HepG2 (cell line): ENCODE results near the gene GPER1. TPM values are rescaled to one million over a fixed set of nuclear protein-coding genes. Genes with fewer than 3 reads are reported as not detected.

Source experiments
- EP300 ChIP-seq, 3 experiments: sonication (generic) in 1 of 3; formaldehyde crosslinking in 1 of 3; IDR thresholded peaks; 2 replicates each; pipeline versions ENCODE4 v1.5.1 to v1.6.1; 2011 to 2020; ENCODE audit warnings: low read depth in 2 of 3, low read length in 2 of 3, borderline replicate concordance in 1 of 3, improper control_type of control experiment in 1 of 3, mild to moderate bottlenecking in 1 of 3, missing genetic modification reagents in 1 of 3, moderate library complexity in 1 of 3
- FOXC1 ChIP-seq: sonication (generic); formaldehyde crosslinking; IDR thresholded peaks from 2 replicates; pipeline ENCODE4 v1.8.0; 2022; ENCODE audit warnings: mild to moderate bottlenecking, missing genetic modification reagents, borderline replicate concordance
- MIER2 ChIP-seq: IDR thresholded peaks from 2 replicates; pipeline ENCODE4 v1.6.1; 2016; ENCODE audit warnings: missing biosample characterization, missing genetic modification reagents
- MXD1 ChIP-seq: sonication (generic); formaldehyde crosslinking; IDR thresholded peaks from 2 replicates; pipeline ENCODE4 v1.4.0; 2020; ENCODE audit warnings: mild to moderate bottlenecking, missing genetic modification reagents
- PATZ1 ChIP-seq: sonication (generic); formaldehyde crosslinking; IDR thresholded peaks from 2 replicates; pipeline ENCODE4 v1.4.0; 2020; ENCODE audit warnings: missing genetic modification reagents
- SP1 ChIP-seq, 2 experiments: fragments of 450-650 bp in 1 of 2; sonication (generic) in 1 of 2; formaldehyde crosslinking in 1 of 2; IDR thresholded peaks; 2 replicates each; pipeline versions ENCODE4 v1.4.0 to v1.6.1; 2016 to 2020; ENCODE audit warnings: missing genetic modification reagents in 1 of 2
- TERF1 ChIP-seq: sonication (generic); formaldehyde crosslinking; IDR thresholded peaks from 2 replicates; pipeline ENCODE4 v1.8.0; 2022; ENCODE audit warnings: mild to moderate bottlenecking, missing genetic modification reagents, moderate library complexity
- TRIM22 ChIP-seq: fragments of 450-650 bp; IDR thresholded peaks from 2 replicates; pipeline ENCODE4 v1.6.1; 2017
- polyA plus RNA-seq, 8 experiments: library from polyadenylated mRNA; depleted of rRNA in 3 of 8; stranded (reverse) in 7 of 8; unstranded in 1 of 8; fragments of >200 nt; fragmentation: Illumina TruSeq in 4 of 8; extraction: Trizol in 4 of 8; gene quantifications; 2 replicates each; pipeline versions ENCODE4 v1.2.1 to v1.2.3, GENCODE V29; 2011 to 2016; ENCODE audit warnings: low read depth in 4 of 8, missing spikeins in 1 of 8, mixed read lengths in 1 of 8; ENCODE audit not compliant: insufficient read depth in 1 of 8
- total RNA-seq, 5 experiments: library from RNA; depleted of rRNA; stranded (reverse); fragments of >200 nt; fragmentation: Illumina TruSeq; extraction: Trizol; gene quantifications; 2 replicates each; pipeline ENCODE4 v1.2.3, GENCODE V29; 2016; ENCODE audit warnings: low read depth in 1 of 5
- TF ChIP-seq, protein P1 (sequence below): sonication (generic); formaldehyde crosslinking; IDR thresholded peaks from 2 replicates; pipeline ENCODE4 v1.4.0; 2020; ENCODE audit warnings: missing genetic modification reagents
- TF ChIP-seq, protein P2 (sequence below): IDR thresholded peaks from 2 replicates; pipeline ENCODE4 v1.6.1; 2012; ENCODE audit warnings: low read depth, low read length, improper control_type of control experiment

The GPER1 gene
- total and polyA plus RNA-seq, 2 of the 13 experiments (the other 11 are each of a cell fraction or from before 2014, with no cell fraction given), result 12.7 to 19.7 TPM

DNA sequence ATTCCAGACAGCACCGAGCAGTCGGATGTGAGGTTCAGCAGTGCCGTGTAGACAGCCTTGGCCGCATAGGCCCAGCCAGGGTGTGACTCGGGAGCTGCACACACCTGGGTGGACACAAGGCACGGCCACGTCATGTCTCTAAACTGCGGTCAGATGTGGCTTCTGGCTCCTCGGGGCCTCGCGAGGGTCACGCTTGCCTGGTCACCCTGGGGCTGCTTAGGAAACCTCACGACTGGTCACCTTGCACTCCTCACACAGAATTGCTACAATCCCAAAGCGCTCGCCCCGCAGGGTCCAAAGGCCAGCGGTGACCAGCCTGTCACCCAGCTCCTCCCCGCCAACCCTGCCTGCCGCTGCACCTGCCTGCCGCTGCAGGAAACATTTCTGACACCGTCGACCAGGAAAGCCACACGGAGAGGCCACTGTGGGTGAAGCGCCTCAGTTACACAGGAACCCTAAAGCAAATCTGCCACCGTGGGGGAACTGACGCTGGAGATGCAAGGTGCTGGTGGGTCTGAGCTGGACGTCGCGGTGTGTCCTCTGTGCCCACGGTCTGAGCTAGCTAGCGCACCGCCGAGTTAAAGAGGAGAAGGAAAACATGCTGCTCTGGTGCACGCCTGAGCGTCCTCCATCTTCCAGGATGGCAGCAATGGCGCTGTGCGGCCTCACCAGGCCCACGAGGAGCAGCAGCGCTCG, 5.0 kb downstream of the GPER1 start (continued):
- TF ChIP-seq MIER2 (CRISPR knock-in tag) (no peak; the same call in 1 of the 2 replicates), FOXC1 (CRISPR knock-in tag) (peak; percentile 48), PATZ1 (CRISPR knock-in tag) (0 out of 2 replicates have a peak, but pooled peaks have one; percentile 49), EP300 (IDR thresholded peaks at IDR 0.05; ENCODE audit: low read depth in 2 of 2, low read length in 2 of 2) (no peak), EP300 (CRISPR knock-in tag; IDR thresholded peaks at IDR 0.05; ENCODE audit: borderline replicate concordance) (peak; percentile 35; the same call in 1 of the 2 replicates), SP1 (IDR thresholded peaks at IDR 0.05) (no peak), SP1 (CRISPR knock-in tag; IDR thresholded peaks at IDR 0.05) (no peak), MXD1 (CRISPR knock-in tag) (no peak; the same call in 1 of the 2 replicates), TERF1 (CRISPR knock-in tag) (no peak), TRIM22 (no peak)
- TF ChIP-seq, protein P1, sequence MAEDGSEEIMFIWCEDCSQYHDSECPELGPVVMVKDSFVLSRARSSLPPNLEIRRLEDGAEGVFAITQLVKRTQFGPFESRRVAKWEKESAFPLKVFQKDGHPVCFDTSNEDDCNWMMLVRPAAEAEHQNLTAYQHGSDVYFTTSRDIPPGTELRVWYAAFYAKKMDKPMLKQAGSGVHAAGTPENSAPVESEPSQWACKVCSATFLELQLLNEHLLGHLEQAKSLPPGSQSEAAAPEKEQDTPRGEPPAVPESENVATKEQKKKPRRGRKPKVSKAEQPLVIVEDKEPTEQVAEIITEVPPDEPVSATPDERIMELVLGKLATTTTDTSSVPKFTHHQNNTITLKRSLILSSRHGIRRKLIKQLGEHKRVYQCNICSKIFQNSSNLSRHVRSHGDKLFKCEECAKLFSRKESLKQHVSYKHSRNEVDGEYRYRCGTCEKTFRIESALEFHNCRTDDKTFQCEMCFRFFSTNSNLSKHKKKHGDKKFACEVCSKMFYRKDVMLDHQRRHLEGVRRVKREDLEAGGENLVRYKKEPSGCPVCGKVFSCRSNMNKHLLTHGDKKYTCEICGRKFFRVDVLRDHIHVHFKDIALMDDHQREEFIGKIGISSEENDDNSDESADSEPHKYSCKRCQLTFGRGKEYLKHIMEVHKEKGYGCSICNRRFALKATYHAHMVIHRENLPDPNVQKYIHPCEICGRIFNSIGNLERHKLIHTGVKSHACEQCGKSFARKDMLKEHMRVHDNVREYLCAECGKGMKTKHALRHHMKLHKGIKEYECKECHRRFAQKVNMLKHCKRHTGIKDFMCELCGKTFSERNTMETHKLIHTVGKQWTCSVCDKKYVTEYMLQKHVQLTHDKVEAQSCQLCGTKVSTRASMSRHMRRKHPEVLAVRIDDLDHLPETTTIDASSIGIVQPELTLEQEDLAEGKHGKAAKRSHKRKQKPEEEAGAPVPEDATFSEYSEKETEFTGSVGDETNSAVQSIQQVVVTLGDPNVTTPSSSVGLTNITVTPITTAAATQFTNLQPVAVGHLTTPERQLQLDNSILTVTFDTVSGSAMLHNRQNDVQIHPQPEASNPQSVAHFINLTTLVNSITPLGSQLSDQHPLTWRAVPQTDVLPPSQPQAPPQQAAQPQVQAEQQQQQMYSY (CRISPR knock-in tag), result no peak
- TF ChIP-seq, protein P2, sequence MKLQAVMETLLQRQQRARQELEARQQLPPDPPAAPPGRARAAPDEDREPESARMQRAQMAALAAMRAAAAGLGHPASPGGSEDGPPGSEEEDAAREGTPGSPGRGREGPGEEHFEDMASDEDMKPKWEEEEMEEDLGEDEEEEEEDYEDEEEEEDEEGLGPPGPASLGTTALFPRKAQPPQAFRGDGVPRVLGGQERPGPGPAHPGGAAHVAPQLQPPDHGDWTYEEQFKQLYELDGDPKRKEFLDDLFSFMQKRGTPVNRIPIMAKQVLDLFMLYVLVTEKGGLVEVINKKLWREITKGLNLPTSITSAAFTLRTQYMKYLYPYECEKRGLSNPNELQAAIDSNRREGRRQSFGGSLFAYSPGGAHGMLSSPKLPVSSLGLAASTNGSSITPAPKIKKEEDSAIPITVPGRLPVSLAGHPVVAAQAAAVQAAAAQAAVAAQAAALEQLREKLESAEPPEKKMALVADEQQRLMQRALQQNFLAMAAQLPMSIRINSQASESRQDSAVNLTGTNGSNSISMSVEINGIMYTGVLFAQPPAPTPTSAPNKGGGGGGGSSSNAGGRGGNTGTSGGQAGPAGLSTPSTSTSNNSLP, result no peak
